ENCODE data around the gene MEF2A. TPM values are rescaled to one million over a fixed set of nuclear protein-coding genes. Genes with fewer than 3 reads are reported as not detected.

MEF2A gene
- total and polyA plus RNA-seq, 12 donors = 31.2 to 194 (median 167) TPM

DNA sequence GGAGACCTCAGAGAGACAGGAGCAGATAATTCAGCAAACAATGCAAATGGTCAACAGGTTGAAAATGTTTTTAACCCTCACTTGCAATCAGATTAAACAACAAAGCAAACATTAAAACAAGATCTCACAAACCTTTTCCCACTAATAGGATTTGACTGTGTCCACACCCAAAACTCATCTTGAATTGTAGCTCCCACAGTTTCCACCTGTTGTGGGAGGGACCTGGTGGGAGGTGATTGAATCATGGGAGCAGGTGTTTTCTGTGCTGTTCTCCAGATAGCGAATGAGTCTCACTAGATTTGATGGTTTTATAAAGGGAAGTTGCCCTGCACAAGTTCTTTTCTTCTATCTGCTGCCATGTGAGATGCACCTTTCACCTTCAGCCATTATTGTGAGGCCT lies 168.8 kb downstream of the MEF2A start:
- WGBS, 2 donors = 98 to 100% methylated on average over 1 of the region's 1 CpG
- Histone ChIP-seq H3K9me3 (no peaks in the 10 kb centered on the region), H3K4me3 (no peak overlapping the region), H3K27ac (peak overlapping the region in 1 of 10 donors; percentile 89), H3K27me3 (no peaks in the 10 kb centered on the region), H3K4me1 (peaks cover 0 to 34% (median 25%) of the 10 kb centered on the region in 9 donors), H3K36me3 (peaks cover 0 to 10% (median 0%) of the 10 kb centered on the region in 9 donors)
- ATAC-seq (no peak), DNase-seq (no peak)
- TF ChIP-seq CTCF (IDR thresholded peaks at IDR 0.05) = no peak
- intact Hi-C loops (cut with DNase I) = loop anchor here in 4 of 10 donors (10.0 kb wide), 2 partner anchors 450 to 630 kb away; partner anchors contain the start of gene SYNM (in 1 of the 4)

GRCh38 chr15:99735868-99736267 lies 170.1 kb downstream of the MEF2A start:
- Histone ChIP-seq H3K9me3 (no peaks in the 10 kb centered on the region), H3K4me3 (no peak overlapping the region), H3K4me1 (peaks cover 0 to 25% (median 14%) of the 10 kb centered on the region in 9 donors), H3K27me3 (no peaks in the 10 kb centered on the region), H3K36me3 (peaks cover 0 to 4% (median 0%) of the 10 kb centered on the region in 9 donors), H3K27ac (no peak overlapping the region)
- TF ChIP-seq CTCF (IDR thresholded peaks at IDR 0.05) = no peak
- DNase-seq = no peak
- intact Hi-C loops (cut with DNase I) = loop anchor here in 4 of 10 donors (10.0 kb wide), 2 partner anchors 451 to 631 kb away; partner anchors contain the start of gene SYNM (in 1 of the 4)
- no peak for ATAC-seq
- WGBS, 2 donors = 87 to 90% methylated on average over 4 of the region's 4 CpGs

DNA sequence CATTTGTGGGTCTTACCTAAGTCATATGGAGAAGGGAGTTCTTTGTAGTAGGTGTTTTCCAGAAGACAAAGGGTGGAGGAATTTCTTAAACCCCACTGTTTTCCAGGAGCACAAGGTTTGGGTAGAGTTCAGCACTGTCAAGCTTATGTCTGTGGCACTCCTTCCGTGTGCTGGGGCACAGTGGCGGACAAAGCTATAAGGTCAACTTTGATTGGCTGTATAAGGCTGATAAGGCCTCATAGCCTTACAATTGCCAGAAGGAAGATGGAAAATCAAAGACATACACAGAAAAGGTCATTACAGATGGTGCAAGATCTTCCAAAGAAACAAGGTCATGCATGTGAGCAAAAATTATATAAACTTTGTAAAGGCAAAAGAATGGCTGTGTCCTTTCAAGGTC lies 170.9 kb downstream of the MEF2A start:
- Histone ChIP-seq H3K9me3 (no peaks in the 10 kb centered on the region), H3K4me1 (peaks cover 0 to 17% (median 8%) of the 10 kb centered on the region in 9 donors), H3K36me3 (no peaks in the 10 kb centered on the region), H3K4me3 (no peak overlapping the region), H3K27ac (no peak overlapping the region), H3K27me3 (no peaks in the 10 kb centered on the region)
- DNase-seq (no peak), ATAC-seq (no peak)
- no peak for TF ChIP-seq CTCF (IDR thresholded peaks at IDR 0.05)
- WGBS, 2 donors = 68 to 71% methylated on average over 2 of the region's 2 CpGs
- intact Hi-C loops (cut with DNase I) = loop anchor here in 4 of 10 donors (10.0 kb wide), 2 partner anchors 452 to 632 kb away; partner anchors contain the start of gene SYNM (in 1 of the 4)

DNA sequence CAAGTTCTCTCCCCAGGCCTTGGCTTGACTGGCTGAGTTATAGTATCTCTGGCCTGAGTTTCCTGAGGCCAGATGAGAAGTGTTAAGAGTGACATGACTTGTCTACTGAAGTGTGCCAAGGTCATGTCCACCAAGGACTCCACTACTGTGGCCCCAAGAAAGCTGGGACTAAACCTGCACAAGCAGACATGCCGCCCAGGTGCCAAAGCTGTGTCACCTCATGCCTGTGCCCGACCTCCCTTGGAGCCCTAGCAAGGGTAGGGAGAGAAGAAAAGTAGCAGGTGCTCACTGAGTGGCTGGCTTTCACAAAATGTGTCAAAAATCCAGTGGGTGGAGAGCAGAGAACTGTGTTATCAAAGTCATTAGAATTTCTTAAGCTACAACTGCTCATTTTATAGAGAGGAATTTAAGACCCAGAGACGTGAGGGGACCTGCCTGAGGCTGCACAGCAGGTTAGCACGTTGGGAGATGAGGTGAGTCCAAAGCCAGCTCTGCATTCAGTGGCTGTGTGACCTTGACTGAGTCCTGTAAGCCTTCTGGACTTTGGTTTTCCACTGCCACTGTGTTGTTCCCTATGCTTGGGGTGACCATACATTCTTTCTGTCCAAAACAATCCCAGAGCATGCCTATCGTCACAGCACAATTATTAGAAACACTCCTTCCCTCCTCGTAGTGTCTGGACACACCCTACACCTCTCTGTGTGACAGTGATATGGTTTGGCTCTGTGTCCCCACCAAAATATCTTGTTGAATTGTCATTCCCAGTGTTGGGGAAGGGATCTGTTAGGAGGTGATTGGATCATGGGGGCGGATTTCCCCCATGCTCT lies 172.4 kb downstream of the MEF2A start:
- intact Hi-C loops (cut with DNase I) = loop anchor here in 4 of 10 donors (10.0 kb wide), 2 partner anchors 453 to 633 kb away; partner anchors contain the start of gene SYNM (in 1 of the 4)
- WGBS, 2 donors = 74 to 80% methylated on average over 7 of the region's 7 CpGs
- Histone ChIP-seq H3K27me3 (no peaks in the 10 kb centered on the region), H3K4me1 (peaks cover 0 to 5% (median 3%) of the 10 kb centered on the region in 9 donors), H3K9me3 (no peaks in the 10 kb centered on the region), H3K27ac (no peak overlapping the region), H3K4me3 (no peak overlapping the region), H3K36me3 (no peaks in the 10 kb centered on the region)
- DNase-seq (no peak), ATAC-seq (no peak)
- no peak for TF ChIP-seq CTCF (IDR thresholded peaks at IDR 0.05)
